Stimulated activated CD4-positive, alpha-beta T cell treated with anti-CD3 and anti-CD28 coated beads, Interleukin-1b, Interleukin-23, amount 100 ng/mL, for 48 hours (primary cell): Measurements from ENCODE around the gene C15orf39.
"Not testable (repeated sequence)": the region's sequence is repeated elsewhere in the genome, so short reads cannot be mapped to it uniquely, and the experiment has no call there.

ENCODE experiments used
- DNase-seq: peaks from one replicate; pipeline ENCODE4 v3.0.0-alpha.2; 2020

Gene C15orf39

GRCh38 chr15:75213212-75213767 is 11.6 kb downstream of the C15orf39 start:
- DNase-seq, result no peak

- DNase-seq, result no peak
These were observed 12.1 kb downstream of the C15orf39 start for GRCh38 chr15:75213768-75214221.

- no peak for DNase-seq
These were observed 12.8 kb downstream of the C15orf39 start for GRCh38 chr15:75214293-75215096.

GRCh38 chr15:75215107-75216004 is 13.7 kb downstream of the C15orf39 start:
- no peak for DNase-seq

- no peak for DNase-seq
These were observed 15.3 kb downstream of the C15orf39 start for GRCh38 chr15:75217012-75217411.

GRCh38 chr15:75217574-75217973 is 15.9 kb downstream of the C15orf39 start:
- not testable (repeated sequence) for DNase-seq

GRCh38 chr15:75219507-75219929 is 17.8 kb downstream of the C15orf39 start:
- DNase-seq, result not testable (repeated sequence)

- no peak for DNase-seq
These were observed 22.0 kb downstream of the C15orf39 start for GRCh38 chr15:75223688-75224087.

- DNase-seq, result no peak
These were observed 22.6 kb downstream of the C15orf39 start for GRCh38 chr15:75224281-75224680.

GRCh38 chr15:75225102-75225836 is 23.6 kb downstream of the C15orf39 start:
- DNase-seq, result not testable (repeated sequence)

GRCh38 chr15:75225951-75226732 is 24.5 kb downstream of the C15orf39 start:
- no peak for DNase-seq

GRCh38 chr15:75227112-75227511 is 25.4 kb downstream of the C15orf39 start:
- DNase-seq, result not testable (repeated sequence)

- DNase-seq, result no peak
These were observed 26.1 kb downstream of the C15orf39 start for GRCh38 chr15:75227663-75228280.

- no peak for DNase-seq
These were observed 27.1 kb downstream of the C15orf39 start for GRCh38 chr15:75228787-75229186.

GRCh38 chr15:75229191-75230015 is 27.7 kb downstream of the C15orf39 start:
- no peak for DNase-seq

GRCh38 chr15:75230016-75230343 is 28.3 kb downstream of the C15orf39 start:
- DNase-seq, result no peak

- no peak for DNase-seq
These were observed 29.1 kb downstream of the C15orf39 start for GRCh38 chr15:75230551-75231371.

GRCh38 chr15:75231836-75232235 is 30.2 kb downstream of the C15orf39 start:
- DNase-seq, result no peak

GRCh38 chr15:75232252-75232813 is 30.7 kb downstream of the C15orf39 start:
- DNase-seq, result no peak
